GM21825 (cell line): Measurements from ENCODE around the gene GGPS1.
"Not testable (repeated sequence)": the region's sequence is repeated elsewhere in the genome, so short reads cannot be mapped to it uniquely, and the experiment has no call there.

Source experiments
- ATAC-seq: cut with Tn5 transposase; IDR thresholded peaks from one replicate; pipeline ENCODE4 v1.9.1; 2021; ENCODE audit warnings: mild to moderate bottlenecking, moderate library complexity; ENCODE audit not compliant: unreplicated experiment

GGPS1 gene

DNA sequence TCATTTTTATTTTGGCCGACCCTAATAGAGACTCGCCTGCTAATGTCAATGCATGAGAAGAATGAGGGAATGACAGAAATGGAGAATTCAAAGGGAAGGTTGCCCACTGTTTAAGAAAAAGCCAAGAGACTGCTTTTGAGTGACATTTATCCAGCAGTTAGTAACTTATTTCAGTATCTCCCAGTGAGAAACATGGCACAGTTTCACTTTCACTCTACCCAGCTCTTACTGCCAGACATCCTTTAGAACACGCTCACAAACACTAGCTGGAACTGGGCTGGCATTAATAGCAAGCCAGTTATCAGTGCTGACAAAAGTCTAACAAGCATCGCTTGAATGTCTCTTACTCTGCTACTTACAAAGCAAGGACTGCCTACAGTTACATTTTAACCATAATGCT is 8.5 kb downstream of the GGPS1 start:
- ATAC-seq: no peak

DNA sequence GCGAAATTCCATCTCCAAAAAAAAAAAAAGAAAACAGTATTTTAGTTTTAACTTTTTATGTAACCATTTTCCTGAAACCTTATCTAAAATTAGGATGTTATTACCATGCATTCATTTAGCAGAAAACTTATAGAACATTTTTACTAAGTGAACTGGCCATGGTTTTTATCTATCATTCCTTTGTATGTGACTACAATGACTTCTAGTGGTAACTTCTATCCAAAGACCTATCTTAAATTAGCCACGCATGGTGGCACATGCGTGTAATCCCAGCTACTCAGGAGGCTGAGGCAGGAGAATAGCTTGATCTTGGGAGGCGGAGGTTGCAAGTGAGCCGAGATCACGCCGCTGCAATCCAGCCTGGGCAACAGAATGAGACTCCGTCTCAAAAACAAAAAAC is 11.4 kb downstream of the GGPS1 start:
- no peak for ATAC-seq

GRCh38 chr1:235341334-235341733 is 13.0 kb downstream of the GGPS1 start:
- no peak for ATAC-seq

DNA sequence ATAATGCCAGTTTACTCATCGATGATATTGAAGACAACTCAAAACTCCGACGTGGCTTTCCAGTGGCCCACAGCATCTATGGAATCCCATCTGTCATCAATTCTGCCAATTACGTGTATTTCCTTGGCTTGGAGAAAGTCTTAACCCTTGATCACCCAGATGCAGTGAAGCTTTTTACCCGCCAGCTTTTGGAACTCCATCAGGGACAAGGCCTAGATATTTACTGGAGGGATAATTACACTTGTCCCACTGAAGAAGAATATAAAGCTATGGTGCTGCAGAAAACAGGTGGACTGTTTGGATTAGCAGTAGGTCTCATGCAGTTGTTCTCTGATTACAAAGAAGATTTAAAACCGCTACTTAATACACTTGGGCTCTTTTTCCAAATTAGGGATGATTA is 13.7 kb downstream of the GGPS1 start:
- no peak for ATAC-seq

DNA sequence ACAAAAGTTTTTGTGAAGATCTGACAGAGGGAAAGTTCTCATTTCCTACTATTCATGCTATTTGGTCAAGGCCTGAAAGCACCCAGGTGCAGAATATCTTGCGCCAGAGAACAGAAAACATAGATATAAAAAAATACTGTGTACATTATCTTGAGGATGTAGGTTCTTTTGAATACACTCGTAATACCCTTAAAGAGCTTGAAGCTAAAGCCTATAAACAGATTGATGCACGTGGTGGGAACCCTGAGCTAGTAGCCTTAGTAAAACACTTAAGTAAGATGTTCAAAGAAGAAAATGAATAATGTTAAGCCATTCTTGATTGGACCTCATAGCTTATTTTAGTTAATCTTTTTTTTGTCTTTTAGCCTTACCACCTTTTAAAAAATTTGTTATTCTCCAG is 14.1 kb downstream of the GGPS1 start:
- ATAC-seq: no peak

- ATAC-seq: no peak
Measured at GRCh38 chr1:235343726-235344125, 15.4 kb downstream of the GGPS1 start.

- ATAC-seq: no peak
Measured at GRCh38 chr1:235351441-235351840, 23.1 kb downstream of the GGPS1 start.

DNA sequence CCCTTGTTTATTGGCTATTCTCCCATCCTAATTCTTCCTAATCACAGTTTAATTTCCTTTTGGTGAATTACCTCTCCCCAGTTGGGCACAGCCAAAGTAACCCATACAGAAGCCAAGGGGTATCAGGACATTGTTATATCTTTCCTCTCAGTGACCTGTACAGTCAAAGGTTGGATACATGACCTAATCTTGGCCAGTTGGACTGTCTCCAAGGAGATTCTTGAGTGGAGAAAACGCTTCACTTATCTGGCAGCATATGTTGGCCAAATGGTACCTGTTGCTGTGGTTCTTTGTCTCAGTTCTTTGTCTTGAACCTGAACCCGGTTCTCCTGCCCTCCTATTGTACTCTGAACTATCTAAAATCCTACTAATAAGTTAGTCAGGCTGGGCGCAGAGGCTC is 23.5 kb downstream of the GGPS1 start:
- no peak for ATAC-seq

- no peak for ATAC-seq
Measured at GRCh38 chr1:235357485-235358373, 29.4 kb downstream of the GGPS1 start.

GRCh38 chr1:235358899-235359298 is 30.5 kb downstream of the GGPS1 start:
- ATAC-seq: no peak

DNA sequence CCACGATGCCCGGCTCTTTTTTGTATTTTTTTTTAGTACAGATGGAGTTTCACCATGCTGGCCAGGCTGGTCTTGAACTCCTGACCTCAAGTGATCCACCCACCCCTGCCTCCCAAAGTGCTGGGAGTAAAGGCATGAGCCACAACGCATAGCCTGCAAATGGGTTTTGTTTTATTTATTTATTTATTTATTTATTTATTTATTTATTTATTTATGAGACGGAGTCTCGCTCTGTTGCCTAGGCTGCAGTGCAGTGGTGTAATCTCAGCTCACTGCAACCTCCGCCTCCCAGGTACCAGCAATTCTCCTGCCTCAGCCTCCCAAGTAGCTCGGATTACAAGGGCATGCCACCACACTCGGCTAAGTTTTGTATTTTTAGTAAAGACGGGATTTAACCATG is 35.8 kb downstream of the GGPS1 start:
- ATAC-seq: not testable (repeated sequence)

DNA sequence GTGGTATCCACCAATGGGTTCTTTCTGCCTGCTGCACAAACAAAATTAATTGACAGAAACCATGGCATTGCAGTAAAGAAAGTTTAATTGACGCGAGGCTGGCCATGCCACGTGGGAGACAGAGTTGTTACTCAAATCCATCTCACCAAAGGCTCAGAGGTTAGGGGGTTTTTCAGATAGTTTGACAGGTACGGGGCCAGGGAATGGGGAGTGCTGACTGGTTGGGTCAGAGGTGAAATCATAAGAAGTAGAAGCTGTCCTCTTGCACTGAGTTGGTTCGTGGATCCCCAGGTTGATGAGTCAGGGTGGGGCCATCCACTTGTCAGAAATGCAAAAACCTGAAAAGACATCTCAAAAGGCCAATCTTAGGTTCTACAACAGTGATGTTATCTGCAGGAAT is 37.9 kb downstream of the GGPS1 start:
- ATAC-seq: no peak

DNA sequence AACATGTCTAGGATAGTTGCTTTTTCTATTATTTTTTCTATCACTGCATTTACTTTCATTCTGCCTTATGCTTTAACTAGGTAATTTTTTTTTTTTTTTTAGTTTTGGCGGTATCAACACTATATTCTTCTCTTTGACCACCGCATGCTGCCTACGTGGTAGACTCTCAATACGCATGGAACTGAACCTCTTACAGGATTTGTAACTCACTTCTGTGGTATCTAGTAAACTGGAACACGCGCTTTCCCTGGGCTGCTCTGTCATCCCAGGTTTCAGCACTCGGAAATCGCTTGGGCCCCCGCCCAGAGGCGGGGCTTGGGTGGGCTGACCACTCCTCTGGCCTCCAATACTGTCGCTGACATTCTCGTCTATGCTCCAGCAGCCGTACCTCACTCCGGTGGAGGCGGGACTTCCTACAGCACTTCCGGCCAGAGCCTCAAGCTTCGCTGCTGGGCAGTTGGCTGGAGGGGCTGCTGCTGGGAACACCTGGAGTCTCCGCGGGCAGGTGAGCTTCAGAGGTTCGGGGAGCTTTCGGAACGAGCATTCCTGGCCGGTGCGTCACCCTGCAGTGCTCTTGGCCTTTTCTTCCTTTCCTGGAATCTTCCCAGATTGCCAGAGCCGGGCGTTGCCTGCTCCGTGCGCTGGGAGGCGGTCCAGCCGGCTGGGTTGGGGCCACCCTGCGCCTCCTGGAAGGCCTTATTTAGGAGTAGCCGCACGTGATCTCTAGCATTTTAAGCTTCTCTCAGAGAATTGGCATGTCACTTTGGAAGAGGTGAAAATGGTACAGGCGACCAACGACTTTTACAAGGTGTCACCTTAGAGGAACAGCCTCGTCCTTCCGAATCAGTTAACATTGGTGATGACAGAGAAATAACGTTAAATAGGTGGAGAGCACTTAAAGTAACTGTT is 38.9 kb downstream of the GGPS1 start, which contains the start of gene TBCE:
Gene TBCE (plus strand): TSS at position 428 of the 909 bp plus-strand sequence. CDS start 12,623 bp downstream, outside the sequence.
- peak; percentile 100 for ATAC-seq

DNA sequence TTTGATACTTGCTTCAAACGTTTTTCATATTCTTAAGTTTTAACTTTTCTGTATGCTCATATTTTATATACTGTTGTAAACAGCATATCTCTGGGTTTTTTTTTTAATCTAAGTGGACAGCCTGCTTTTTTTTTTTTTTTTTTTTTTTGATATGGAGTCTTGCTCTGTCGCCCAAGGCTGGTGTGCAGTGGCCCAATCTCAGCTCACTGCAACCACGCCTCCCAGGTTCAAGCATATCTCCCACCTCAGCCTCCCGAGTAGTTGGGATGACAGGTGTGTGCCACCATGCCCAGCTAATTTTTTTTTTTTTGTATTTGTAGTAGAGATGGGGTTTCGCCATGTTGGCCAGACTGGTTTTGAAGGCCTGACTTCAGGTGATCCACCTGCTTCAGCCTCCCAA is 40.1 kb downstream of the GGPS1 start:
- no peak for ATAC-seq

- no peak for ATAC-seq
Measured at GRCh38 chr1:235369802-235370201, 41.4 kb downstream of the GGPS1 start.

DNA sequence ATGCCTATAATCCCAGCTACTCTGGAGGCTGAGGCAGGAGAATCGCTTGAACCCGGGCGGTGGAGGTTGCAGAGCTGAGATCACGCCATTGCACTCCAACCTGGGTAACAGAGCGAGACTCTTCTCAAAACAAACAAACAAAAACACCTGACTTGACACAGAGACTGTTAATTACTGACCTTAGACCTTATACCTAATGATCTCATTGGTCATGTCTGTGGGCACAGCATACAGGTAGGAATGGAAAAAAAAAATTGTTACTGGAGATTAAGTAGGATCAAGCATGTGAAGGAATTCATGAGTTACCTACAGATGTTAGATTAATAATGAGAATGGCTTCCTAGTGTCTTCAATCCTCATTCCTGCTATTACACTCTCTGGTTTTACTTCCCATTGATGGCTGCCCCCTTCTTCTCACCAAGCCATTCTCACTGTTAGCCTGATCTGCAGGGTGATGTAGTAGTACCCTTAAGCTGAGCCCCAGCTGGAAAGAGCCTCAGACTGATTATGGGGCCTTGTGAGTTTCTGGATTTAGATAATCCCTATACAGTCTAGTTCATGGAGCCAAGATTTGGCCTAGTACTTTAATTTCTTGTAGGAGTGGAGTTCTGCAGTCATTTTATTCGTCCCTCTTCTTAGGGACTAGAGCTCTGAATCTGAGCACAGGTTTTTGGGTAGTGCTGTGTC is 47.7 kb downstream of the GGPS1 start:
- no peak for ATAC-seq

DNA sequence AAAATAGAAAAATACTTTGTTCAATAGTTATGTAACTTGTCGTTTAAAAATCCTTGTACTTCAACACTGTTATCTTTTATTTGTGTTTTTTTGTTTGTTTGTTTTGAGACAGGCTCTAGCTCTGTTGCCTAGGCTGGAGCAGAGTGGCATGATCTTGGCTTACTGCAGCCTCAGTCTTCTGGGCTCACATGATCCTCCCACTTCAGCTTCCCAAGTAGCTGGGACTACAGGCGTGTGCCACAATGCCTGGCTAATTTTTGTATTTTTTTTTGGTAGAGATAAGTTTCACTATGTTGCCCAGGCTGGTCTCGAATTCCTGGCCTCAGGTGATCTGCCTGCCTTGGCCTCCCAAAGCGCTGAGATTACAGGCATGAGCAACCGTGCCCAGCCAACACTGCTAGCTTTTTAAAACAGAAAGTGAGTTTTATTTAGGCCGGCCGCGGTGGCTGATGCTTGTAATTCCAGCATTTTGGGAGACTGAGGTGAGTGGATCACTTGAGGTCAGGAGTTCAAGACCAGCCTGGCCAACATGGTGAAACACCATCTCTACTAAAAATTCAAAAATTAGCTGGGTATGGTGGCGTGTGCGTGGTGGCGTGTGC is 49.9 kb downstream of the GGPS1 start:
- ATAC-seq: not testable (repeated sequence)

- ATAC-seq: not testable (repeated sequence)
Measured at GRCh38 chr1:235381955-235382739, 53.8 kb downstream of the GGPS1 start.

GRCh38 chr1:235385633-235386032 is 57.3 kb downstream of the GGPS1 start:
- ATAC-seq: not testable (repeated sequence)

DNA sequence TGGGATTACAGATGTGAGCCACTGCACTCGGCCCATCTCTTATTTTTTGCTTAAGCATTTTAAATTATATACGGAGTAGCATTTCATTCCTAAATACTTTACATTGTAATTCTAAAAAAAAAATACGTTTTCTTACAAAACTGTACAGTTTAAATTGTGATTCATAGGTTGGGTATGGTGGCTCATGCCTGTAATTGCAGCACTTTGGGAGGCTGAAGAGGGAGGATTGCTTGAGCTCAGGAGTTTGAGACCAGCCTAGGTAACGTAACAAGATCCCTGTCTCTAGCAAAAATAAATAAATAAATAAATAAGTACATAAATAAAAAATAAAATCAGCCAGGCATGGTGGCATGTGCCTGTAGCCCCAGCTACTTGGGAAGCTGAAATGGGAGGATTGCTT is 63.5 kb downstream of the GGPS1 start:
- no peak for ATAC-seq
